Mesenchymal stem cell (in vitro differentiated cells and primary cell): ENCODE data around the gene ATAD1.
"Not testable (repeated sequence)": the region's sequence is repeated elsewhere in the genome, so short reads cannot be mapped to it uniquely, and the experiment has no call there.

Experiments
- DNase-seq: peaks from one replicate; pipeline ENCODE4 v3.0.0-alpha.2; 2013
- H2AFZ ChIP-seq: one replicate; pipeline ENCODE4 v1.6.1; 2013; ENCODE audit warnings: low read depth, mild to moderate bottlenecking, control low read depth, inconsistent platforms, low read length, moderate library complexity
- H2AK5ac ChIP-seq: 2 replicates; pipeline ENCODE4 v1.6.1; 2013; ENCODE audit warnings: low read length, moderate library complexity, mild to moderate bottlenecking, inconsistent platforms; ENCODE audit not compliant: severe bottlenecking
- H2BK120ac ChIP-seq: one replicate; pipeline ENCODE4 v1.6.1; 2013; ENCODE audit warnings: low read depth, mild to moderate bottlenecking, inconsistent platforms, low read length, moderate library complexity
- H2BK12ac ChIP-seq, 2 experiments: one replicate each; pipeline ENCODE4 v1.6.1; 2013; ENCODE audit warnings: inconsistent platforms in 2 of 2, low read length in 2 of 2, mild to moderate bottlenecking in 2 of 2, moderate library complexity in 2 of 2, control low read depth in 1 of 2
- H2BK15ac ChIP-seq: one replicate; pipeline ENCODE4 v1.6.1; 2013; ENCODE audit warnings: mild to moderate bottlenecking, low read depth, inconsistent platforms; ENCODE audit not compliant: poor library complexity, severe bottlenecking
- H2BK5ac ChIP-seq: 2 replicates; pipeline ENCODE4 v1.6.1; 2013; ENCODE audit warnings: low read depth, mild to moderate bottlenecking, low read length, control low read depth, inconsistent platforms; ENCODE audit not compliant: poor library complexity, severe bottlenecking
- H3K14ac ChIP-seq, 2 experiments: one replicate each; pipeline ENCODE4 v1.6.1; 2013; ENCODE audit warnings: inconsistent platforms in 2 of 2, low read length in 2 of 2, control low read depth in 1 of 2, mild to moderate bottlenecking in 1 of 2, moderate library complexity in 1 of 2
- H3K18ac ChIP-seq, 2 experiments: one replicate each; pipeline ENCODE4 v1.6.1; 2013; ENCODE audit warnings: inconsistent platforms in 2 of 2, low read length in 2 of 2, control low read depth in 1 of 2, low read depth in 1 of 2, mild to moderate bottlenecking in 1 of 2
- H3K23ac ChIP-seq, 2 experiments: one replicate each; pipeline ENCODE4 v1.6.1; 2013; ENCODE audit warnings: inconsistent platforms in 2 of 2, low read length in 2 of 2, mild to moderate bottlenecking in 2 of 2, moderate library complexity in 2 of 2, control low read depth in 1 of 2
- H3K27ac ChIP-seq: 2 replicates; pipeline ENCODE4 v1.5.1; 2013; ENCODE audit warnings: mild to moderate bottlenecking, moderate library complexity, low read length, control low read depth, inconsistent platforms; ENCODE audit not compliant: poor library complexity, severe bottlenecking
- H3K27me3 ChIP-seq, 2 experiments: 2 replicates each; pipeline versions ENCODE4 v1.6.1 to v1.7.0; 2013; ENCODE audit warnings: low read length in 2 of 2, mild to moderate bottlenecking in 2 of 2, moderate library complexity in 2 of 2, control low read depth in 1 of 2, inconsistent platforms in 1 of 2; ENCODE audit not compliant: control insufficient read depth in 1 of 2, insufficient read depth in 1 of 2
- H3K36me3 ChIP-seq, 2 experiments: 2 replicates each; pipeline versions ENCODE4 v1.6.1 to v1.7.0; 2013; ENCODE audit warnings: low read length in 2 of 2, control low read depth in 1 of 2, inconsistent platforms in 1 of 2, low read depth in 1 of 2, mild to moderate bottlenecking in 1 of 2; ENCODE audit not compliant: insufficient read depth in 2 of 2, control insufficient read depth in 1 of 2
- H3K4ac ChIP-seq, 2 experiments: one replicate each; pipeline ENCODE4 v1.6.1; 2013; ENCODE audit warnings: inconsistent platforms in 2 of 2, low read length in 2 of 2, mild to moderate bottlenecking in 2 of 2, moderate library complexity in 2 of 2, control low read depth in 1 of 2, low read depth in 1 of 2
- H3K4me1 ChIP-seq: 2 replicates; pipeline ENCODE4 v1.6.1; 2013; ENCODE audit warnings: low read depth, low read length, control low read depth; ENCODE audit not compliant: control insufficient read depth, insufficient read depth
- H3K4me2 ChIP-seq: 2 replicates; pipeline ENCODE4 v1.6.1; 2013; ENCODE audit warnings: low read length, mild to moderate bottlenecking, inconsistent platforms; ENCODE audit not compliant: poor library complexity, severe bottlenecking
- H3K4me3 ChIP-seq, 2 experiments: 2 replicates each; pipeline versions ENCODE4 v1.5.1 to v1.7.0; 2013; ENCODE audit warnings: low read length in 2 of 2, mild to moderate bottlenecking in 2 of 2, control low read depth in 1 of 2, low read depth in 1 of 2; ENCODE audit not compliant: insufficient read depth in 1 of 2
- H3K79me1 ChIP-seq: replicated peaks from 2 replicates; pipeline ENCODE4 v1.6.1; 2013; ENCODE audit warnings: mild to moderate bottlenecking, control low read depth, low read length, inconsistent platforms; ENCODE audit not compliant: poor library complexity, severe bottlenecking
- H3K9ac ChIP-seq: 2 replicates; pipeline ENCODE4 v1.7.0; 2013; ENCODE audit warnings: mild to moderate bottlenecking, low read length, moderate library complexity
- H3K9me3 ChIP-seq: 2 replicates; pipeline ENCODE4 v1.7.0; 2013; ENCODE audit warnings: mild to moderate bottlenecking, low read length; ENCODE audit not compliant: control insufficient read depth
- H4K8ac ChIP-seq: one replicate; pipeline ENCODE4 v1.6.1; 2013; ENCODE audit warnings: inconsistent platforms, mild to moderate bottlenecking, low read length, moderate library complexity
- H4K91ac ChIP-seq: one replicate; pipeline ENCODE4 v1.6.1; 2013; ENCODE audit warnings: mild to moderate bottlenecking, low read length, inconsistent platforms
- WGBS: methylation state at CpG from one replicate; pipeline ENCODE4 v1.1.7; 2013; ENCODE audit warnings: mixed read lengths; 5-methylcytosine and 5-hydroxymethylcytosine counted together

Gene ATAD1

DNA sequence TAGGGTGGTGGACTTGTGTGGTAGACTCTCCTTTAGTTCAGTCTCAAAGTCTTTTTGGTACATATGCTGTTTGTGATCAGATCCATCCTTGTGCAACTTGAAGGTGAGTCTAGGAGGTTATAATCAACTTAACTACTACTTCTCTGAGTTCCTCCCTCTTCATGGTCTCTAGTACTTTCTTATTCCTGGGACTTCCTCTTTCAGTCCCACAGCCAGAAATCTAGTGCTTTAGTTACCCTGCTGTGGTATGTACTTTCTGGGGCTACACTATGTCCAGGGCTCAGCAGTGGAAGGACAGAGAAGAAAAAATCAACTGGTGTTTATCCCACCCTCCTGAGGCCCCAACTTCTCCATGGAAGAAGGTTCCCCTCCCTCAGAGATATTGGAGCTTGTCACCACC is 19.4 kb upstream of the ATAD1 start:
- Histone ChIP-seq H3K4me2 (no peak overlapping the region), H2AFZ (no peak overlapping the region), H3K23ac (no peak overlapping the region), H3K14ac (no peak overlapping the region), H2AK5ac (no peak overlapping the region), H3K4me1 (peaks cover 1% of the 10 kb centered on the region), H3K4me3 (no peak overlapping the region), H2BK120ac (no peak overlapping the region), H4K8ac (no peak overlapping the region), H3K79me1 (no peaks in the 10 kb centered on the region), H3K18ac (no peak overlapping the region), H3K36me3 (no peaks in the 10 kb centered on the region), H3K9me3 (no peaks in the 10 kb centered on the region), H2BK12ac (no peak overlapping the region), H3K9ac (no peak overlapping the region), H3K27ac (no peak overlapping the region), H2BK15ac (no peak overlapping the region), H2BK5ac (no peak overlapping the region), H4K91ac (no peak overlapping the region), H3K4ac (no peak overlapping the region), H3K27me3 (no peaks in the 10 kb centered on the region)
- no peak for DNase-seq

DNA sequence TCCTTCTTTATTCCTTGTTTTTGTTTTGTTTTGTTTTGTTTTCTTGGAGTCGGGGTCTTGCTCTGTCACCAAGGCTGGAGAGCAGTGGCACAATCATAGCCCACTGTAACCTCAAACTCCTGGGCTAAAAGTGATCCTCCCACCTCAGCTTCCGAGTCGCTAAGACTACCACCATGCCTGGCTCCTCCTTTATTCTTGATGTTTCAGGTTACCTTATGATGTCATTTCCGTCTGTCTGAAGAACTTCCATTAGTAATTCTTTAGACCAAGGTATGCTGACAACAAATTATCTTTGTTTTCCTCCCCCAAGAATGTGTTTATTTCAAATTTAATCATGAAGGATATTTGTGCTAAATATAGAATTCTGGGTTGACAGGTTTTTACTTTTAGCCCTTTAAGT is 18.1 kb upstream of the ATAD1 start:
- Histone ChIP-seq H3K4ac (no peak overlapping the region), H3K4me2 (no peak overlapping the region), H3K4me1 (no peaks in the 10 kb centered on the region), H4K8ac (no peak overlapping the region), H3K9me3 (no peaks in the 10 kb centered on the region), H3K79me1 (no peaks in the 10 kb centered on the region), H3K27ac (no peak overlapping the region), H2BK12ac (no peak overlapping the region), H2AK5ac (no peak overlapping the region), H2AFZ (no peak overlapping the region), H3K14ac (no peak overlapping the region), H3K23ac (no peak overlapping the region), H3K4me3 (no peak overlapping the region), H2BK15ac (no peak overlapping the region), H2BK120ac (no peak overlapping the region), H4K91ac (no peak overlapping the region), H3K36me3 (no peaks in the 10 kb centered on the region), H3K18ac (no peak overlapping the region), H3K27me3 (no peaks in the 10 kb centered on the region), H2BK5ac (no peak overlapping the region), H3K9ac (no peak overlapping the region)
- no peak for DNase-seq
- 100% methylated on average over 4 of the region's 4 CpGs for WGBS

DNA sequence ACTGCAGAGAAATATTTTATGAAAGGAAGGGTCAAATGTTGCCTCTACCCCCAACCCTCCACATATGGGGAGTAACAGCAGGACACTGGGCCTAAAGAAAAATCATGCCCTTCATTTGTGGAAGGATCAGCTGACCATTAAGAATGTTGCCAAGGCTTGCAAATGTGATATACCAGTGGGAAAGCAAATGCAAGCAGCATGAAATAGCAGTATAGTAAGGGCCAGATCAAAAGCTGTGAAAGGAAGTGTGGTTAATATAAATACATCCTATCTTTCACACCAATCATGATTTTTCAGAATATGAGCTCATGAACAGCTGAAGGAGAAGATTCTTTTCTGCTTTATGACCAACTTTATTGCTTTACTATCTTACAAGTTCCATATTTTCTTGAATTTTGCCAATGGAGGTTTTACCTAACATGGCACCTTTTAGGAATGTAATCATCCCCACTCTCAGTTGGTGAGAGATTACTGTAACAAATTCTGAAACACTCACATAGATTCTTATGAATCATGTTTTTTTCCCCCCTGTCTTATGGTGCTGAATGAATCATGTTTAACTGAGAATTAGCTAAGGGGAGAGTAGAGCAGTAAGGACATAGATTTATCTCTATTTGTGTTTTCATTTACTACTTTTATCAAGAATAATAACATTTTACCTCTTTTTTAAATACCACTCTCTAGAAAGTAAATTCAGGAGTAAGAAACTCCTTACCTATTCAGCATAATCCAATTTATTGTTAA is 12.1 kb upstream of the ATAD1 start:
- Histone ChIP-seq H3K27me3 (no peaks in the 10 kb centered on the region), H3K9ac (no peak overlapping the region), H3K14ac (no peak overlapping the region), H3K9me3 (no peaks in the 10 kb centered on the region), H2BK12ac (no peak overlapping the region), H3K79me1 (no peaks in the 10 kb centered on the region), H3K4me3 (no peak overlapping the region), H3K4me2 (no peak overlapping the region), H3K18ac (no peak overlapping the region), H3K4me1 (no peaks in the 10 kb centered on the region), H3K36me3 (no peaks in the 10 kb centered on the region), H3K27ac (no peak overlapping the region), H4K91ac (no peak overlapping the region), H3K4ac (no peak overlapping the region), H2AK5ac (no peak overlapping the region), H3K23ac (no peak overlapping the region), H2BK15ac (no peak overlapping the region), H2BK5ac (no peak overlapping the region), H2BK120ac (no peak overlapping the region), H4K8ac (no peak overlapping the region), H2AFZ (no peak overlapping the region)
- DNase-seq: no peak

DNA sequence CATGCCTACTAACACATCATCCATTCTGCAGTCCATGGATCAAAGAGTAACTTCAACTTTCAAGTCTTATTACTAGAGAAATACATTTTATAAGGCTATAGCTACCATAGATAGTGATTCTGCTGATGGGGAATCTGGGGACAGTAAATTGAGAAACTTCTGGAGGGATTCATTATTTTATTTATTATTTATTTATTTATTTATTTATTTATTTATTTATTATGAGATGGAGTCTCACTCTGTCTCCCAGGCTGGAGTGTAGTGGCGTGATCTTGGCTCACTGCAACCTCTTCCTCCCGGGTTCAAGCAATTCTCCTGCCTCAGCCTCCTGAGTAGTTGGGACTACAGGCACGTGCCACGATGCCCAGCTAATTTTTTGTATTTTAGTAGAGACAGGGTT is 11.0 kb upstream of the ATAD1 start:
- H3K4me1 ChIP-seq, H2BK5ac ChIP-seq, H4K91ac ChIP-seq, H3K9ac ChIP-seq, H3K27me3 ChIP-seq, H3K4ac ChIP-seq, H2AK5ac ChIP-seq, H3K4me2 ChIP-seq, H2BK15ac ChIP-seq, DNase-seq, H3K36me3 ChIP-seq, H3K27ac ChIP-seq, H3K14ac ChIP-seq, H2BK120ac ChIP-seq, H3K4me3 ChIP-seq, H2AFZ ChIP-seq, H3K23ac ChIP-seq, H2BK12ac ChIP-seq, H3K79me1 ChIP-seq, H3K9me3 ChIP-seq, H3K18ac ChIP-seq, H4K8ac ChIP-seq: not testable (repeated sequence)
- 92% methylated on average over 4 of the region's 4 CpGs for WGBS
